ENCODE data around the gene MACROD2.

DNA sequence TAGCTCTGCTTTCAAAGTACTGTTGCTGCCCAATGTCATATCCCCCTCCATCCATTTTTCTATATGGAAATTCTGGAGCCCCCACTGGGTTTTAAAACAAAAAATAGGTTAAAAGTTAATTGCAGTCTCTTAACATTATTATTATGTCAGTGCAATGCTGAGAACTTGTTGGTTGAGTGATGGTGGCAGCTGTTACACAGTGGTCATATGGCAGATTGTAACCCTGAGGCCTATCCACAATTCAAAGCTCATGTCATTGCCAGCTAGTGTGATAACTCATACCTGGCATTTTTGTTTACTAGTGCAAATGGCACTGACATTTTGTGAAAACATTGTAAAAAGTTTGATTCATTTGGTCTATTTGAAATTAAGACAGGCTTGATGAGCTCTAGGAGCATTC lies 647.8 kb downstream of the MACROD2 start:
- TF ChIP-seq SMC3 (conservative IDR thresholded peaks at IDR 0.05; ENCODE audit: poor library complexity): no peak
- TF ChIP-seq, protein P1, sequence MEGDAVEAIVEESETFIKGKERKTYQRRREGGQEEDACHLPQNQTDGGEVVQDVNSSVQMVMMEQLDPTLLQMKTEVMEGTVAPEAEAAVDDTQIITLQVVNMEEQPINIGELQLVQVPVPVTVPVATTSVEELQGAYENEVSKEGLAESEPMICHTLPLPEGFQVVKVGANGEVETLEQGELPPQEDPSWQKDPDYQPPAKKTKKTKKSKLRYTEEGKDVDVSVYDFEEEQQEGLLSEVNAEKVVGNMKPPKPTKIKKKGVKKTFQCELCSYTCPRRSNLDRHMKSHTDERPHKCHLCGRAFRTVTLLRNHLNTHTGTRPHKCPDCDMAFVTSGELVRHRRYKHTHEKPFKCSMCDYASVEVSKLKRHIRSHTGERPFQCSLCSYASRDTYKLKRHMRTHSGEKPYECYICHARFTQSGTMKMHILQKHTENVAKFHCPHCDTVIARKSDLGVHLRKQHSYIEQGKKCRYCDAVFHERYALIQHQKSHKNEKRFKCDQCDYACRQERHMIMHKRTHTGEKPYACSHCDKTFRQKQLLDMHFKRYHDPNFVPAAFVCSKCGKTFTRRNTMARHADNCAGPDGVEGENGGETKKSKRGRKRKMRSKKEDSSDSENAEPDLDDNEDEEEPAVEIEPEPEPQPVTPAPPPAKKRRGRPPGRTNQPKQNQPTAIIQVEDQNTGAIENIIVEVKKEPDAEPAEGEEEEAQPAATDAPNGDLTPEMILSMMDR (IDR thresholded peaks at IDR 0.05; ENCODE audit: poor library complexity, severe bottlenecking): no peak
- no peak for TF ChIP-seq EP300 (conservative IDR thresholded peaks at IDR 0.05; ENCODE audit: poor library complexity, severe bottlenecking)
- no peak for TF ChIP-seq POLR2AphosphoS5 (IDR thresholded peaks at IDR 0.05)
- TF ChIP-seq MXI1 (conservative IDR thresholded peaks at IDR 0.05; ENCODE audit: poor library complexity, severe bottlenecking): no peak
- no peak for TF ChIP-seq EZH2 (IDR thresholded peaks at IDR 0.05; ENCODE audit: borderline replicate concordance, insufficient read depth, low read length, poor library complexity, severe bottlenecking)
